Measurements from ENCODE around the gene FTO. TPM values are rescaled to one million over a fixed set of nuclear protein-coding genes. Genes with fewer than 3 reads are reported as not detected.

The FTO gene
- total RNA-seq, 2 experiments from 2014 or later: 48.6 to 53.2 TPM

DNA sequence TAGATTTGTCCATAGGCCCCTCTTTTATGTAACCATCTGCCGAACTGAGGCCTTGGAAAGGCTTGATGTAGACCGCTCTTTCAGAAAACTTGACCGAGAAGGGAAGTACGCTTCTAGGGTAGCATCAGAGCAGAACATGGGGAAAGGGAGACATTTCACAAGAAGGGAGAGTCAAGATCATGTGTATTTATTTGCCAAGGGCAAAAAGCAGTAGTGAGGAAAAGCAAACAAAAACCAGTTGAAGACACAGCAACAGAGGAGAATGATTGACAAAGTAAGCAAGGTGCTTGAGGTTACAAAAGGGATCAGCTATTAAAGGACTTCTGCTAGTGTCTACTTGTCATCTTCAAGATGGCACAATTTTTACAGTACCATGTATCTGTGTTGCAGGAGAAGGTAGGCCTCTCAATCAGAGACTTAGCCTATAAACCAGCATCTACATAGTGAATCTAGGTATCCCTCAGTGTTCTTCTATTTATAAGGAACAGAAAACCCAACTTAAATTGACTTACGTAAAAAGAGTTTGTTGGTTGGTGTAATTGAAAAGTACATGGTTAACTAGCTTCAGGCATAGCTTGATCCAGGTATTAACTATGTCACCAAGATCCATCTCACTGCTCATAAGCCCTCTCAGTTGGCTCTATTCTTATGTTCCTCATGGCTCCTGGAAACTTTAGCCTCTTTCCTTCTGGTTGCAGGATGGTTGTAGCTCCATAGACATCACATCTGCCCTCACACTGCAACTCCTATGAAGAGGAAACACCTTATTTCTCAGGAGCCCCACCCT, 294.3 kb downstream of the FTO start:
- H3K9me3 Mint-ChIP-seq: no peaks in the 10 kb centered on the region
- H3K36me3 Mint-ChIP-seq (ENCODE audit: low read depth): no peaks in the 10 kb centered on the region
- ChIA-PET CTCF (no interaction called here), POLR2A (interaction anchor here (1.1 kb wide), 1 partner anchor 10 kb away, joined by 3 read pairs; no protein-coding TSS in a partner anchor)
- ATAC-seq (no peak), DNase-seq (no peak)
- H3K4me1 Mint-ChIP-seq (ENCODE audit: low read depth): no peaks in the 10 kb centered on the region
- no peak for TF ChIP-seq CTCF (IDR thresholded peaks at IDR 0.05)
- H3K27ac Mint-ChIP-seq: no peak overlapping the region
- H3K27me3 Mint-ChIP-seq: no peaks in the 10 kb centered on the region
- intact Hi-C loops (cut with micrococcal nuclease): no loop called here
- no peak overlapping the region for H3K4me3 Mint-ChIP-seq

DNA sequence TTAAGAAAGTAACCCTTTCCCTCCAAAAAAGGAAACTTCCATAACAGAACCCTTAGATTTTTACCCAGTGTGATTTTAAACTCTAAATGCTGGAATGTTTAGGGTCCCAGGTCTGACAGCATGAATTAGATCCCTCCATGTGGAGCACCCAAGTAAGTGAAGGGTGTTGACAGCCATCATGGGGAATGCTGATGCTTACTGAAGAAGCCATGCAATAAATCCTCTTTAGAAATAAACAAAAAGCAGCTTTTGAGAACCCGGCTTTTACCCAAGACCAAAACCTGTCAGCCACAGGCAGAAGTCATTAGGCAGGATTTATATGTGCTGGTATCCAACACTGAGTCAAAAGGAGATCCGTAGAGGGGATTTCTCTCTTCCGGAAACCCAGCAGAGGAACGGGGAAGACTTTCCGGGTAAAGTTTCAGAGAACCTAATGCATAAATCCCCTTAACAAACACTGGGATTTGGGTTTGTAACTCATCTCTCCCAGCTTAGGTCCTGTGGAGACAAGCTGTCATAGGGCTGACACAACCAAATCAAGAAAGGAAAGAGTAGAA, 295.1 kb downstream of the FTO start:
- no peak for TF ChIP-seq CTCF (IDR thresholded peaks at IDR 0.05)
- H3K9me3 Mint-ChIP-seq: no peaks in the 10 kb centered on the region
- intact Hi-C loops (cut with micrococcal nuclease): no loop called here
- CTCF ChIA-PET: no interaction called here
- no peaks in the 10 kb centered on the region for H3K4me1 Mint-ChIP-seq (ENCODE audit: low read depth)
- POLR2A ChIA-PET: interaction anchor here (1.1 kb wide), 1 partner anchor 11 kb away, joined by 3 read pairs; no protein-coding TSS in a partner anchor
- no peak overlapping the region for H3K4me3 Mint-ChIP-seq
- no peaks in the 10 kb centered on the region for H3K27me3 Mint-ChIP-seq
- no peaks in the 10 kb centered on the region for H3K36me3 Mint-ChIP-seq (ENCODE audit: low read depth)
- ATAC-seq (no peak), DNase-seq (no peak)
- no peak overlapping the region for H3K27ac Mint-ChIP-seq

- TF ChIP-seq CTCF (IDR thresholded peaks at IDR 0.05): no peak
- CTCF ChIA-PET: no interaction called here
- Mint-ChIP-seq H3K27me3 (no peaks in the 10 kb centered on the region), H3K36me3 (ENCODE audit: low read depth) (no peaks in the 10 kb centered on the region), H3K4me1 (ENCODE audit: low read depth) (no peaks in the 10 kb centered on the region), H3K27ac (no peak overlapping the region), H3K4me3 (no peak overlapping the region), H3K9me3 (no peaks in the 10 kb centered on the region)
- POLR2A ChIA-PET: no interaction called here
- intact Hi-C loops (cut with micrococcal nuclease): no loop called here
- no peak for ATAC-seq
- no peak for DNase-seq
These were observed 295.9 kb downstream of the FTO start for GRCh38 chr16:53999841-54000240.

DNA sequence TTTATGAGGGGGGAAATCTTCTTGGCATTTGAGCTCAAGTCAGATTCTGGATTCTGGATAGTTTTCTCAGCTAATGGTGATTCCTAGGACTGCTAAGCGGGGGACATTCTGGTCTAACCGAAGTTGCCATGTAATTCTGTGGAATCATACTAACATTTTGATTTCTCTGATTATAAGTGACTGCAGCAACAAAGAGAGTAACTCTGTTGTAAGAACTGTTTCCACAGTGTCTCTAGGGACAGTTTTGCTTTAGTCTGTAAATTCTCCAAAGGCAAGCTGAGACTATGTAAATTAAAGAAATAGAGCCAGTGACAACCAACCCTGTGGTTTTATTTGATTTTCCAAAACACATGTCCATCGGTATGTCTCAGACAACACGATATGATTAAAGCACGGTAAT, 296.4 kb downstream of the FTO start:
- CTCF ChIA-PET: no interaction called here
- H3K4me1 Mint-ChIP-seq (ENCODE audit: low read depth): no peaks in the 10 kb centered on the region

More for the DNA sequence above, 296.4 kb downstream of the FTO start:
- DNase-seq: no peak
- no peaks in the 10 kb centered on the region for H3K27me3 Mint-ChIP-seq
- H3K27ac Mint-ChIP-seq: no peak overlapping the region
- intact Hi-C loops (cut with micrococcal nuclease): no loop called here
- H3K4me3 Mint-ChIP-seq: no peak overlapping the region
- POLR2A ChIA-PET: no interaction called here
- no peaks in the 10 kb centered on the region for H3K36me3 Mint-ChIP-seq (ENCODE audit: low read depth)
- no peak for TF ChIP-seq CTCF (IDR thresholded peaks at IDR 0.05)
- ATAC-seq: no peak
- H3K9me3 Mint-ChIP-seq: no peaks in the 10 kb centered on the region

All from activated CD8-positive, alpha-beta T cell treated with anti-CD3 and anti-CD28 coated beads for 36 hours (primary cell).